Neuron (in vitro differentiated cells): Measurements from ENCODE around the gene IHH.

ENCODE experiments used
- H2AFZ ChIP-seq: one replicate; pipeline ENCODE4 v1.6.1; 2013; ENCODE audit warnings: low read depth, mild to moderate bottlenecking, inconsistent platforms, low read length, moderate library complexity
- H3K27me3 ChIP-seq: one replicate; pipeline ENCODE4 v1.6.1; 2013; ENCODE audit warnings: low read length; ENCODE audit not compliant: insufficient read depth
- H3K36me3 ChIP-seq: one replicate; pipeline ENCODE4 v1.6.1; 2013; ENCODE audit warnings: low read length; ENCODE audit not compliant: insufficient read depth
- H3K4me1 ChIP-seq: one replicate; pipeline ENCODE4 v1.6.1; 2013; ENCODE audit warnings: low read length; ENCODE audit not compliant: insufficient read depth
- H3K4me3 ChIP-seq: 2 replicates; pipeline ENCODE4 v1.5.1; 2013; ENCODE audit warnings: mild to moderate bottlenecking, low read length, moderate library complexity
- H3K9me3 ChIP-seq: one replicate; pipeline ENCODE4 v1.6.1; 2013; ENCODE audit warnings: low read length

IHH gene

GRCh38 chr2:219060821-219061791 lies at the start of gene IHH:
TSS of gene IHH (minus strand) at chr2:219060921. CDS start at chr2:219060467, 454 bp downstream.
- peaks cover 75% of the 10 kb centered on the region for H3K27me3 ChIP-seq
- H3K4me1 ChIP-seq = peaks cover 8% of the 10 kb centered on the region
- no peak within 1 kb of the TSS for H3K4me3 ChIP-seq

DNA sequence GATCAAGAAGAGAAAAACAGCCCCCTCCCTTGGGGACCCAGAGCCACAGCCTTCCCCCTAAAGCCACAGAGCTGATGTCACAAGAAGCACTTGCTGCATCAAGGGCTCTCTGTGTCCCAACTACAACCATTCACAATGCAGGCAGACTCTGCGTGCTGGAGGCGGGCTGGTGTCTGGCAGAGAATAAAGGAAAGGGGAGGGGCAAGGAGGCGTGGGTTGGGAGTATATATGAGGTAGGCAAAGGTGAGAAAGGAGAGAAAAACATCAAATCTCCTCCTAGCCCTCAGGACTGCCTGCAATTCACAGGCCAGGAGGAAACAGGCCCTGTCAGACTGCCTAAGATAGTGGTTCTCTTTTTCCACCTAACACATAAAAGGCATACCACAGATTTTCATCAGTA lies 48.8 kb upstream of the IHH start:
- Histone ChIP-seq H3K36me3 (no peaks in the 10 kb centered on the region), H2AFZ (no peak overlapping the region)

More at GRCh38 chr2:219060821-219061791, at the start of gene IHH:
- H2AFZ ChIP-seq = no peak within 1 kb of the TSS
- no peaks in the 10 kb centered on the region for H3K9me3 ChIP-seq
- H3K36me3 ChIP-seq = no peaks in the 10 kb centered on the region

GRCh38 chr2:219107758-219108157 lies 47.0 kb upstream of the IHH start:
- Histone ChIP-seq H3K27me3 (no peaks in the 10 kb centered on the region), H3K9me3 (no peaks in the 10 kb centered on the region), H3K36me3 (no peaks in the 10 kb centered on the region), H2AFZ (no peak overlapping the region), H3K4me3 (no peak overlapping the region), H3K4me1 (peaks cover 7% of the 10 kb centered on the region)

More for the DNA sequence above, 48.8 kb upstream of the IHH start:
- Histone ChIP-seq H3K4me1 (peaks cover 7% of the 10 kb centered on the region), H3K4me3 (no peak overlapping the region), H3K27me3 (no peaks in the 10 kb centered on the region), H3K9me3 (no peaks in the 10 kb centered on the region)

- Histone ChIP-seq H3K4me1 (peaks cover 7% of the 10 kb centered on the region), H3K9me3 (no peaks in the 10 kb centered on the region), H3K4me3 (no peak overlapping the region), H3K36me3 (no peaks in the 10 kb centered on the region), H2AFZ (no peak overlapping the region), H3K27me3 (no peaks in the 10 kb centered on the region)
These were observed 45.5 kb upstream of the IHH start for GRCh38 chr2:219106251-219106650.

GRCh38 chr2:219104107-219105035 lies 43.6 kb upstream of the IHH start:
- H3K4me3 ChIP-seq = no peak overlapping the region
- H3K4me1 ChIP-seq = peaks cover 5% of the 10 kb centered on the region
- no peaks in the 10 kb centered on the region for H3K36me3 ChIP-seq
- H3K27me3 ChIP-seq = no peaks in the 10 kb centered on the region
- no peaks in the 10 kb centered on the region for H3K9me3 ChIP-seq
- H2AFZ ChIP-seq = no peak overlapping the region

DNA sequence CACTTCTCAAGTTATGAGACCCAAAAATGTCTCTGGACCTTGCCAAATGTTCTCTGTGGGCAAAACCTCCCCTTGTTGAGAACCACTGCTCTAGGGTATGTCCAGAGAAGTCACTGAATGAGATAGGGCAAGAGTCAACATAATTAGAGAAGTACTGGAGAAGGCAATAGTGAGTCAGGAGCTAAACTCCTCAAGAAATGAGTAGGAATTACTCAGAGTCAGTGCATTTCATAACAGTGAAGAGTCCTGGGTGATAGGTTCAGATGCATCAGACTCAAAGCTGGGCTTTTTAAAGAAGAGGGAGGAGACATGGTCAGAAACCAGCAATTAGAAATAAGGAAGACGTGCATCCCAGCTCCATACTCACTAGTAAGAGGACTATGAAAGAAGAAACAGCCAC lies 38.6 kb upstream of the IHH start:
- Histone ChIP-seq H2AFZ (no peak overlapping the region), H3K9me3 (no peaks in the 10 kb centered on the region), H3K27me3 (no peaks in the 10 kb centered on the region), H3K36me3 (no peaks in the 10 kb centered on the region), H3K4me3 (no peak overlapping the region), H3K4me1 (peaks cover 2% of the 10 kb centered on the region)

GRCh38 chr2:219095406-219095935 lies 34.8 kb upstream of the IHH start:
- peaks cover 2% of the 10 kb centered on the region for H3K4me1 ChIP-seq
- H2AFZ ChIP-seq = no peak overlapping the region
- H3K9me3 ChIP-seq = no peaks in the 10 kb centered on the region
- H3K4me3 ChIP-seq = no peak overlapping the region
- H3K36me3 ChIP-seq = no peaks in the 10 kb centered on the region
- H3K27me3 ChIP-seq = no peaks in the 10 kb centered on the region

DNA sequence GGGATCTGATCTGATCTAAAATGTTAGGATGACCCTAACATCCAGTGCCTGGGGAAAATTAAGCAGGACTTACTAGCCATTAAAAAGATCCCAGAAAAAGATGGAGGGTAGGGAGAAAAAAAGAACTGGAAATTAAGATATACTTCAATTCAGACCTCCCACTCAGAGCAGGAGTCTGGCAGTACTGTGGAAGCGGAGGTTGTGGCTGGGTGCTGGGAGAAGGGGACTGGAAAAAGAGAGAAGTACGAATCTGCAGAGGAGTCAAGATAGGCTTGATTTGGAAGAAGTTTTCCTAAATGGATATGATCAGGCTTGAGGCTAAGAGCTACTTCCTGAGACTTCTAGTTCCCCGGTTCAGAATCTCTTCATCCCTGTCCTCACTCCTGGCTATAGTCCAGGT lies 33.5 kb upstream of the IHH start:
- Histone ChIP-seq H3K9me3 (no peaks in the 10 kb centered on the region), H3K4me1 (peaks cover 2% of the 10 kb centered on the region), H3K36me3 (no peaks in the 10 kb centered on the region)

DNA sequence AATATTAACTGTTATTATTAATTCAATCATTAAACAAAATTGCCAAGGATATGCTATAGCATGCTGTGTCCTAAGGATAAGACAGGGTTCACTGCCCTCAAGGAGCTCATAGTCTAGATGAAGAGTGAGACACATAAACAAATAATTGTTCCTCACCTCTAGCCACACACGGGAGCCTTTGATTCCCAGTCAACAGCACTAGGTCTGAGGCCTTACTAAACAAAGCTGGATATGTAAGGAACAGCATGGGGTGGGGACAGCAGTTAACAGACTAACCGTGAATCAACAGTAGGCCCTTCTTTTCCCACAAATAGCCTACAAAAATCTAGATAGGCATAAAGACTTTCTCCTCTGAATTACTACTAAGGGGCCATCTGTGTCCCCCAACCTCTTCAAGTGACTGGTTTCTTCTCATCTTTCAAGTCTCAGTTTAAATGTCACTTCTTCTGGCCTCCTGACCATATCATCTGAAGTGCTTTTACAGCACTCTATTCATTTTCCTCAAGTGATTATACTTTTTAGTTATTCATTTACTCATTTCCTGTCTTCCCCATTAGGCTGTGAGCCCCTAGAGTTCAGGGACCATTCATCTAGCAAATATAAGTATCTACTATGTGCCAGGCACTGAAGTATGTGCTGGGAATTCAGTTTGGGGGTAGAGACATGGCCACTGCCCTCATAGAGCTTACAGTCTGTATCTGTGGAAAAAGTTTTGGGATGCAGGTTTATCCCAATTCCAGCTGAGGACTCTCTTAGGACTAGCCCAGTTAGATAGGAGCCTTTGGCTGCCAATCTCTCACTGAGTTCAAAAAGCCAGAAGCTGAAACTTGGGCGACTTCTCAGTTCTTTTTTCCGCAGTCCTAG lies 29.9 kb upstream of the IHH start:
- Histone ChIP-seq H3K4me1 (peaks cover 11% of the 10 kb centered on the region), H2AFZ (no peak overlapping the region), H3K9me3 (no peaks in the 10 kb centered on the region), H3K4me3 (no peak overlapping the region), H3K27me3 (no peaks in the 10 kb centered on the region), H3K36me3 (no peaks in the 10 kb centered on the region)

More for the DNA sequence above, 33.5 kb upstream of the IHH start:
- Histone ChIP-seq H3K4me3 (no peak overlapping the region), H2AFZ (no peak overlapping the region), H3K27me3 (no peaks in the 10 kb centered on the region)

DNA sequence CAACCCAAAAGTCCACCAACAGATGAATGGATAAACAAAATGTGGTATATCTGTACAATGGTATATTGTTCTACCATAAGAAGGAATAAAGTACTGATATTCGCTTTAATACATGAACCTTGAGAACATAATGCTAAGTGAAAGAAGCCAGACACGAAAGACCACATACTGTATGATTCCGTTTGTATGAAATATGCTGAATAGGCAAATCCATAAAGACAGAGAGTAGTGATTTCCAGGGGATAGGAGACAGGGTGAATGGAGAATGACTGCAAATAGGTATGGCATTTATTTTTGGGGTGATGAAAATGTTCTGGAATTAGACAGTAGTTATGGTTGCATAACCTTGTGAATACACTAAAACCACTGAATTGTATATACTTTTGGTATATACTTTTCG lies 28.6 kb upstream of the IHH start:
- Histone ChIP-seq H3K36me3 (no peaks in the 10 kb centered on the region), H3K4me1 (peaks cover 9% of the 10 kb centered on the region), H3K4me3 (no peak overlapping the region), H2AFZ (no peak overlapping the region), H3K27me3 (no peaks in the 10 kb centered on the region), H3K9me3 (no peaks in the 10 kb centered on the region)

- Histone ChIP-seq H3K4me3 (no peak overlapping the region), H3K9me3 (no peaks in the 10 kb centered on the region), H3K27me3 (no peaks in the 10 kb centered on the region), H3K36me3 (no peaks in the 10 kb centered on the region), H3K4me1 (peaks cover 9% of the 10 kb centered on the region), H2AFZ (no peak overlapping the region)
These were observed 27.1 kb upstream of the IHH start for GRCh38 chr2:219087848-219088247.

- Histone ChIP-seq H3K4me3 (no peak overlapping the region), H2AFZ (no peak overlapping the region), H3K4me1 (peaks cover 9% of the 10 kb centered on the region), H3K9me3 (no peaks in the 10 kb centered on the region), H3K36me3 (no peaks in the 10 kb centered on the region), H3K27me3 (no peaks in the 10 kb centered on the region)
These were observed 26.6 kb upstream of the IHH start for GRCh38 chr2:219087361-219087760.
